ENCODE data around the gene LSAMP.

The LSAMP gene

GRCh38 chr3:116423945-116424344 lies 21.3 kb downstream of the LSAMP start:
- no peak overlapping the region for H4K12ac ChIP-seq (ENCODE audit: low read depth, low read length)
- no peak overlapping the region for H2AFZ ChIP-seq (ENCODE audit: insufficient read depth, low read length, poor library complexity)

DNA sequence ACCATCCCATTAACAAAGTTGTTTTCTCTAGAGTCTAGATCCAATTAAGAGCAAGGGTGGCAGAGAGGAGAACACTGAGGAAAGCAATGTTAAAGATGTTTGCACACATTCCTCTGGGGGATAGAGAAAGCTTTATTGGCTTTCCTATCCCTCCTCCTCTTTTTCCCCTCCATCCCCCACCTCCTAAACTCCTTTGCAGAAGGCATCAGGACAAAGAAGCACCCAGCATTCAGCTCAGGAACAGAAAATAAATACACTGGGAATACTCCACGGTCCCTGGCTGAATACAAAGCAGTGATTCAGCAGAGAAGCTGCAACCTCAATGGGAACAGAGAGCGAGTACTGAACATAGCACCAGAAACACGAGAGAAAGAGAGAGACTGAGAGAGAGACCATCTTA lies 21.9 kb downstream of the LSAMP start:
- no peak overlapping the region for H2AFZ ChIP-seq (ENCODE audit: insufficient read depth, low read length, poor library complexity)

More at GRCh38 chr3:116423945-116424344, 21.3 kb downstream of the LSAMP start:
- no peaks in the 10 kb centered on the region for H3K9me3 ChIP-seq (ENCODE audit: insufficient read depth, low read depth, low read length)
- H2BK120ac ChIP-seq (ENCODE audit: insufficient read depth, low read length, poor library complexity): no peak overlapping the region
- no peaks in the 10 kb centered on the region for H3K27me3 ChIP-seq (ENCODE audit: insufficient read depth, low read length)
- no peaks in the 10 kb centered on the region for H3K79me1 ChIP-seq (ENCODE audit: low read length)
- no peak overlapping the region for H4K8ac ChIP-seq (ENCODE audit: low read depth, low read length)
- no peak overlapping the region for H3K4me3 ChIP-seq (ENCODE audit: low read depth, low read length)
- H2BK5ac ChIP-seq (ENCODE audit: low read depth, low read length, poor library complexity): no peak overlapping the region
- no peaks in the 10 kb centered on the region for H3K36me3 ChIP-seq (ENCODE audit: control insufficient read depth in 1 of 2, insufficient read depth in 2 of 2, low read length in 2 of 2)
- no peak overlapping the region for H3K27ac ChIP-seq (ENCODE audit: low read depth, low read length)
- no peak for DNase-seq
- no peak overlapping the region for H3K18ac ChIP-seq (ENCODE audit: low read length)
- H3K9ac ChIP-seq (ENCODE audit: low read length): no peak overlapping the region
- H3K4me1 ChIP-seq (ENCODE audit: control insufficient read depth in 1 of 2, insufficient read depth in 2 of 2, low read length in 2 of 2): no peaks in the 10 kb centered on the region
- no peak overlapping the region for H3K14ac ChIP-seq (ENCODE audit: low read length)
- H2AK5ac ChIP-seq (ENCODE audit: low read length): no peak overlapping the region
- WGBS (ENCODE audit: extremely low coverage, insufficient coverage, insufficient read length): no CpG with 5 or more reads among the region's 1 CpG
- H3K4me2 ChIP-seq (ENCODE audit: low read length): no peak overlapping the region
- no peak overlapping the region for H2BK12ac ChIP-seq (ENCODE audit: low read length)
- no peak overlapping the region for H3K4ac ChIP-seq (ENCODE audit: low read depth, low read length)
- H3K23ac ChIP-seq (ENCODE audit: low read length): no peak overlapping the region
- no peak overlapping the region for H4K91ac ChIP-seq (ENCODE audit: low read depth, low read length)
- H3K79me2 ChIP-seq (ENCODE audit: control insufficient read depth, insufficient read depth, low read length, poor library complexity): no peaks in the 10 kb centered on the region

DNA sequence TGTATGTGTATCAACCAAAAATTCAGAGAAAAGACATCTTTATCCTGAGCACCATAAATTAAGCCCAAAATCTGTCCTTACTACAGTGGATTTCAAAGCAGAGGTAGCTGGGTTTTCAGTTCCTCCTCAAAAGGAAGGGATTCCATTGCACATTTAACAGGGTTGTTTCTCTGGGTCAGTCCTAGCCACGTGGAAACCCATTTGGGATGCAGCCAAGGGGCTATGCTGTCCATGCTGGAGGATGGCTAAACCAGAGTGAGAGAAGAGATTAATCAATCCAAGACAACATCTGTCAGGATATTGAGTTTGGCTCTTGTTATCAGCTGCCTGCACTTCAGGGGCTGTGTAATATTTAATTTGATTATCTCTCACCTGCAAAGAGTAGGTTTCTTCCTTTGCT lies 28.1 kb downstream of the LSAMP start:
- no CpG with 5 or more reads among the region's 1 CpG for WGBS (ENCODE audit: extremely low coverage, insufficient coverage, insufficient read length)

More for the DNA sequence above, 21.9 kb downstream of the LSAMP start:
- Histone ChIP-seq H4K91ac (ENCODE audit: low read depth, low read length) (no peak overlapping the region), H3K4me2 (ENCODE audit: low read length) (no peak overlapping the region), H3K79me2 (ENCODE audit: control insufficient read depth, insufficient read depth, low read length, poor library complexity) (no peaks in the 10 kb centered on the region), H2BK12ac (ENCODE audit: low read length) (no peak overlapping the region), H4K8ac (ENCODE audit: low read depth, low read length) (no peak overlapping the region), H3K18ac (ENCODE audit: low read length) (no peak overlapping the region), H3K14ac (ENCODE audit: low read length) (no peak overlapping the region), H2BK120ac (ENCODE audit: insufficient read depth, low read length, poor library complexity) (no peak overlapping the region), H3K27me3 (ENCODE audit: insufficient read depth, low read length) (no peaks in the 10 kb centered on the region), H2BK5ac (ENCODE audit: low read depth, low read length, poor library complexity) (no peak overlapping the region), H2AK5ac (ENCODE audit: low read length) (no peak overlapping the region), H3K79me1 (ENCODE audit: low read length) (no peaks in the 10 kb centered on the region), H3K4me1 (ENCODE audit: control insufficient read depth in 1 of 2, insufficient read depth in 2 of 2, low read length in 2 of 2) (no peaks in the 10 kb centered on the region), H3K23ac (ENCODE audit: low read length) (no peak overlapping the region), H3K4ac (ENCODE audit: low read depth, low read length) (no peak overlapping the region), H3K27ac (ENCODE audit: low read depth, low read length) (no peak overlapping the region), H4K12ac (ENCODE audit: low read depth, low read length) (no peak overlapping the region), H3K9me3 (ENCODE audit: insufficient read depth, low read depth, low read length) (no peaks in the 10 kb centered on the region), H3K4me3 (ENCODE audit: low read depth, low read length) (no peak overlapping the region), H3K9ac (ENCODE audit: low read length) (no peak overlapping the region), H3K36me3 (ENCODE audit: control insufficient read depth in 1 of 2, insufficient read depth in 2 of 2, low read length in 2 of 2) (no peaks in the 10 kb centered on the region)
- no CpG with 5 or more reads among the region's 3 CpGs for WGBS (ENCODE audit: extremely low coverage, insufficient coverage, insufficient read length)
- no peak for DNase-seq

GRCh38 chr3:116413319-116413718 lies 32.0 kb downstream of the LSAMP start:
- Histone ChIP-seq H4K91ac (ENCODE audit: low read depth, low read length) (no peak overlapping the region), H3K9ac (ENCODE audit: low read length) (no peak overlapping the region)
- WGBS (ENCODE audit: extremely low coverage, insufficient coverage, insufficient read length): no CpG with 5 or more reads among the region's 2 CpGs

More for the DNA sequence above, 28.1 kb downstream of the LSAMP start:
- Histone ChIP-seq H3K4ac (ENCODE audit: low read depth, low read length) (no peak overlapping the region), H3K79me2 (ENCODE audit: control insufficient read depth, insufficient read depth, low read length, poor library complexity) (no peaks in the 10 kb centered on the region), H3K27ac (ENCODE audit: low read depth, low read length) (no peak overlapping the region), H3K27me3 (ENCODE audit: insufficient read depth, low read length) (no peaks in the 10 kb centered on the region), H3K36me3 (ENCODE audit: control insufficient read depth in 1 of 2, insufficient read depth in 2 of 2, low read length in 2 of 2) (no peaks in the 10 kb centered on the region), H3K9ac (ENCODE audit: low read length) (no peak overlapping the region), H3K9me3 (ENCODE audit: insufficient read depth, low read depth, low read length) (no peaks in the 10 kb centered on the region), H3K18ac (ENCODE audit: low read length) (no peak overlapping the region), H3K79me1 (ENCODE audit: low read length) (no peaks in the 10 kb centered on the region), H4K91ac (ENCODE audit: low read depth, low read length) (no peak overlapping the region), H2BK120ac (ENCODE audit: insufficient read depth, low read length, poor library complexity) (no peak overlapping the region), H4K8ac (ENCODE audit: low read depth, low read length) (no peak overlapping the region), H2BK12ac (ENCODE audit: low read length) (no peak overlapping the region), H2AFZ (ENCODE audit: insufficient read depth, low read length, poor library complexity) (no peak overlapping the region), H4K12ac (ENCODE audit: low read depth, low read length) (no peak overlapping the region), H3K4me1 (ENCODE audit: control insufficient read depth in 1 of 2, insufficient read depth in 2 of 2, low read length in 2 of 2) (no peaks in the 10 kb centered on the region), H3K4me3 (ENCODE audit: low read depth, low read length) (no peak overlapping the region), H2AK5ac (ENCODE audit: low read length) (no peak overlapping the region), H3K14ac (ENCODE audit: low read length) (no peak overlapping the region), H2BK5ac (ENCODE audit: low read depth, low read length, poor library complexity) (no peak overlapping the region), H3K4me2 (ENCODE audit: low read length) (no peak overlapping the region), H3K23ac (ENCODE audit: low read length) (no peak overlapping the region)
- DNase-seq: no peak

More at GRCh38 chr3:116413319-116413718, 32.0 kb downstream of the LSAMP start:
- Histone ChIP-seq H3K4me1 (ENCODE audit: control insufficient read depth in 1 of 2, insufficient read depth in 2 of 2, low read length in 2 of 2) (no peaks in the 10 kb centered on the region), H3K27me3 (ENCODE audit: insufficient read depth, low read length) (no peaks in the 10 kb centered on the region), H3K79me1 (ENCODE audit: low read length) (no peaks in the 10 kb centered on the region), H3K18ac (ENCODE audit: low read length) (no peak overlapping the region), H2BK5ac (ENCODE audit: low read depth, low read length, poor library complexity) (no peak overlapping the region), H3K4me3 (ENCODE audit: low read depth, low read length) (no peak overlapping the region), H2BK12ac (ENCODE audit: low read length) (no peak overlapping the region), H4K8ac (ENCODE audit: low read depth, low read length) (no peak overlapping the region), H3K4ac (ENCODE audit: low read depth, low read length) (no peak overlapping the region), H3K36me3 (ENCODE audit: control insufficient read depth in 1 of 2, insufficient read depth in 2 of 2, low read length in 2 of 2) (no peaks in the 10 kb centered on the region), H3K27ac (ENCODE audit: low read depth, low read length) (no peak overlapping the region), H4K12ac (ENCODE audit: low read depth, low read length) (no peak overlapping the region), H2BK120ac (ENCODE audit: insufficient read depth, low read length, poor library complexity) (no peak overlapping the region), H3K4me2 (ENCODE audit: low read length) (no peak overlapping the region), H2AFZ (ENCODE audit: insufficient read depth, low read length, poor library complexity) (no peak overlapping the region), H3K23ac (ENCODE audit: low read length) (no peak overlapping the region), H3K79me2 (ENCODE audit: control insufficient read depth, insufficient read depth, low read length, poor library complexity) (no peaks in the 10 kb centered on the region), H3K14ac (ENCODE audit: low read length) (no peak overlapping the region), H2AK5ac (ENCODE audit: low read length) (no peak overlapping the region), H3K9me3 (ENCODE audit: insufficient read depth, low read depth, low read length) (no peaks in the 10 kb centered on the region)
- DNase-seq: no peak

Data from trophoblast cell (in vitro differentiated cells and primary cell).